ENCODE data around the gene KRTAP10-3. TPM values are rescaled to one million over a fixed set of nuclear protein-coding genes. Genes with fewer than 3 reads are reported as not detected.

Gene KRTAP10-3
- total RNA-seq, 1 experiment from 2014 or later = not detected

GRCh38 chr21:44528634-44528995 is 30.0 kb downstream of the KRTAP10-3 start:
- H3K27ac ChIP-seq (ENCODE audit: low read length) = no peak overlapping the region
- no peaks in the 10 kb centered on the region for H3K9me3 ChIP-seq (ENCODE audit: control insufficient read depth, insufficient read depth, low read depth, low read length)
- in situ Hi-C loops (cut with HindIII; ENCODE audit: low pct_unique_long_range_greater_than_20kb, low sequenced_read_pairs) = no loop called here
- no peak overlapping the region for H3K4me3 ChIP-seq (ENCODE audit: low read depth in 2 of 2, low read length in 2 of 2)
- POLR2A ChIA-PET = no interaction called here
- no TSS peak for BruUV-seq (replicated peaks)
- intact Hi-C loops (cut with micrococcal nuclease; ENCODE audit: unreplicated experiment) = no loop called here
- TF ChIP-seq, protein P1, sequence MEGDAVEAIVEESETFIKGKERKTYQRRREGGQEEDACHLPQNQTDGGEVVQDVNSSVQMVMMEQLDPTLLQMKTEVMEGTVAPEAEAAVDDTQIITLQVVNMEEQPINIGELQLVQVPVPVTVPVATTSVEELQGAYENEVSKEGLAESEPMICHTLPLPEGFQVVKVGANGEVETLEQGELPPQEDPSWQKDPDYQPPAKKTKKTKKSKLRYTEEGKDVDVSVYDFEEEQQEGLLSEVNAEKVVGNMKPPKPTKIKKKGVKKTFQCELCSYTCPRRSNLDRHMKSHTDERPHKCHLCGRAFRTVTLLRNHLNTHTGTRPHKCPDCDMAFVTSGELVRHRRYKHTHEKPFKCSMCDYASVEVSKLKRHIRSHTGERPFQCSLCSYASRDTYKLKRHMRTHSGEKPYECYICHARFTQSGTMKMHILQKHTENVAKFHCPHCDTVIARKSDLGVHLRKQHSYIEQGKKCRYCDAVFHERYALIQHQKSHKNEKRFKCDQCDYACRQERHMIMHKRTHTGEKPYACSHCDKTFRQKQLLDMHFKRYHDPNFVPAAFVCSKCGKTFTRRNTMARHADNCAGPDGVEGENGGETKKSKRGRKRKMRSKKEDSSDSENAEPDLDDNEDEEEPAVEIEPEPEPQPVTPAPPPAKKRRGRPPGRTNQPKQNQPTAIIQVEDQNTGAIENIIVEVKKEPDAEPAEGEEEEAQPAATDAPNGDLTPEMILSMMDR (IDR thresholded peaks at IDR 0.05) = no peak
- TF ChIP-seq, protein P2, sequence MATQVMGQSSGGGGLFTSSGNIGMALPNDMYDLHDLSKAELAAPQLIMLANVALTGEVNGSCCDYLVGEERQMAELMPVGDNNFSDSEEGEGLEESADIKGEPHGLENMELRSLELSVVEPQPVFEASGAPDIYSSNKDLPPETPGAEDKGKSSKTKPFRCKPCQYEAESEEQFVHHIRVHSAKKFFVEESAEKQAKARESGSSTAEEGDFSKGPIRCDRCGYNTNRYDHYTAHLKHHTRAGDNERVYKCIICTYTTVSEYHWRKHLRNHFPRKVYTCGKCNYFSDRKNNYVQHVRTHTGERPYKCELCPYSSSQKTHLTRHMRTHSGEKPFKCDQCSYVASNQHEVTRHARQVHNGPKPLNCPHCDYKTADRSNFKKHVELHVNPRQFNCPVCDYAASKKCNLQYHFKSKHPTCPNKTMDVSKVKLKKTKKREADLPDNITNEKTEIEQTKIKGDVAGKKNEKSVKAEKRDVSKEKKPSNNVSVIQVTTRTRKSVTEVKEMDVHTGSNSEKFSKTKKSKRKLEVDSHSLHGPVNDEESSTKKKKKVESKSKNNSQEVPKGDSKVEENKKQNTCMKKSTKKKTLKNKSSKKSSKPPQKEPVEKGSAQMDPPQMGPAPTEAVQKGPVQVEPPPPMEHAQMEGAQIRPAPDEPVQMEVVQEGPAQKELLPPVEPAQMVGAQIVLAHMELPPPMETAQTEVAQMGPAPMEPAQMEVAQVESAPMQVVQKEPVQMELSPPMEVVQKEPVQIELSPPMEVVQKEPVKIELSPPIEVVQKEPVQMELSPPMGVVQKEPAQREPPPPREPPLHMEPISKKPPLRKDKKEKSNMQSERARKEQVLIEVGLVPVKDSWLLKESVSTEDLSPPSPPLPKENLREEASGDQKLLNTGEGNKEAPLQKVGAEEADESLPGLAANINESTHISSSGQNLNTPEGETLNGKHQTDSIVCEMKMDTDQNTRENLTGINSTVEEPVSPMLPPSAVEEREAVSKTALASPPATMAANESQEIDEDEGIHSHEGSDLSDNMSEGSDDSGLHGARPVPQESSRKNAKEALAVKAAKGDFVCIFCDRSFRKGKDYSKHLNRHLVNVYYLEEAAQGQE (IDR thresholded peaks at IDR 0.05; ENCODE audit: insufficient read depth in 1 of 2, low read depth in 2 of 2, low read length in 1 of 2) = no peak
- TF ChIP-seq TCF7L2 (IDR thresholded peaks at IDR 0.05; ENCODE audit: low read depth, low read length) (no peak), SIN3A (IDR thresholded peaks at IDR 0.05; ENCODE audit: borderline replicate concordance, insufficient read depth, low read depth, low read length) (no peak), POLR2AphosphoS5 (IDR thresholded peaks at IDR 0.05; ENCODE audit: low read depth, low read length) (no peak)
- no peaks in the 10 kb centered on the region for H3K27me3 ChIP-seq (ENCODE audit: control insufficient read depth, insufficient read depth, low read length)
- DNase-seq (ENCODE audit: low read depth, low spot score) = no peak
- CTCF ChIA-PET = no interaction called here
- no peak for ATAC-seq
- no peaks in the 10 kb centered on the region for H3K4me1 ChIP-seq (ENCODE audit: control insufficient read depth, insufficient read depth, low read length)
- no peaks in the 10 kb centered on the region for H3K36me3 ChIP-seq (ENCODE audit: control insufficient read depth, insufficient read depth, low read length)

DNA sequence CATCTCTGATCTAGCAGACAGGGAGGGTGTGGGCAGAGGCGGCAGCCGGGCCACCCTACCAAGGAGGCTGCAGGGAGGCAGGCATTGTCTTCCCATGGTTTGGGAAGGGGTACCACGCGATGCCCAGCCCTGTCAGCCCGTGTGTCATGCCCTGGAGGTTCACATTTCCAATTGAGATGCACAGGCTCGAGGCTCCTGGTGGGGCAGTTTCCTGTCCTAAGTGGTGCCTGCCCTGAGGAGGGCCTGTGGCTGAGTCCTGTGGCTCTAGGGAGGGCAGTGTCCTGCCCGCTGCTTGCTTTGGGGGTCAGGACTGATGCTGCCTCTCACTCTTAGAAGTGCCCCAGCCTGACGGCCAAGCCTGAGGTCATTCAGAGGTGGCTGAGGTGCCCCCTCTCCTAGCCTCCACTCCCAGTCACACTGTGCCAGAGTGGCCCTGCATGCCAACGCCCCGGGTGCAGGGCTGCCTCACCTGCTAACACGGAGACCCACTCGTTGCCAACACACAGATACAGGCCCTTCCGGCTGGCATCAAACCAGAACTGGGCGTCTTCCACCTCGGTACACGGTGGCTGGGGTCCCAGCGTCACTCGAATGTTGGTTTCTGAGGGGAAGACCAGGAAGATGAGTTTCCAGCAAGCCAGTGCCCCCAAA is 30.5 kb downstream of the KRTAP10-3 start:
- POLR2A ChIA-PET = no interaction called here
- in situ Hi-C loops (cut with HindIII; ENCODE audit: low pct_unique_long_range_greater_than_20kb, low sequenced_read_pairs) (no loop called here), intact Hi-C loops (cut with micrococcal nuclease; ENCODE audit: unreplicated experiment) (no loop called here)
- no peaks in the 10 kb centered on the region for H3K4me1 ChIP-seq (ENCODE audit: control insufficient read depth, insufficient read depth, low read length)
- CTCF ChIA-PET = no interaction called here
- no peak overlapping the region for H3K4me3 ChIP-seq (ENCODE audit: low read depth in 2 of 2, low read length in 2 of 2)
- TF ChIP-seq POLR2AphosphoS5 (IDR thresholded peaks at IDR 0.05; ENCODE audit: low read depth, low read length) (no peak), TCF7L2 (IDR thresholded peaks at IDR 0.05; ENCODE audit: low read depth, low read length) (no peak), SIN3A (IDR thresholded peaks at IDR 0.05; ENCODE audit: borderline replicate concordance, insufficient read depth, low read depth, low read length) (no peak)
- TF ChIP-seq, protein P1 (IDR thresholded peaks at IDR 0.05) = no peak
- TF ChIP-seq, protein P2 (IDR thresholded peaks at IDR 0.05; ENCODE audit: insufficient read depth in 1 of 2, low read depth in 2 of 2, low read length in 1 of 2) = no peak
- ATAC-seq (no peak), DNase-seq (ENCODE audit: low read depth, low spot score) (no peak)
- no peaks in the 10 kb centered on the region for H3K36me3 ChIP-seq (ENCODE audit: control insufficient read depth, insufficient read depth, low read length)
- no peak overlapping the region for H3K27ac ChIP-seq (ENCODE audit: low read length)
- H3K27me3 ChIP-seq (ENCODE audit: control insufficient read depth, insufficient read depth, low read length) = no peaks in the 10 kb centered on the region
- no peaks in the 10 kb centered on the region for H3K9me3 ChIP-seq (ENCODE audit: control insufficient read depth, insufficient read depth, low read depth, low read length)
- no TSS peak for BruUV-seq (replicated peaks)
